Pancreas (tissue), 10 donors: ENCODE results near the gene KDM4B. TPM values are rescaled to one million over a fixed set of nuclear protein-coding genes. Genes with fewer than 3 reads are reported as not detected.

Experiments
- ATAC-seq, 4 donors: fragments of 200-7000 bp; cut with Tn5 transposase; one replicate each; pipeline versions ENCODE4 v1.8.0 to v1.9.1; 2020; ENCODE audit warnings: mild to moderate bottlenecking in 4 of 4, moderate library complexity in 4 of 4
- DNase-seq, 6 donors: peaks; one replicate each; pipeline ENCODE4 v3.0.0-alpha.2; 2020
- FAIRE-seq: peaks from 2 replicates; lab custom pipeline; 2012; peaks lifted over from hg19 to GRCh38; lab: Jason Lieb, UNC
- H3K27ac ChIP-seq, 4 donors: fragments of 200-600 bp; sonication (generic); 1 replicate in 3 of 4; 2 replicates in 1 of 4; pipeline versions ENCODE4 v1.5.0 to v1.8.0; 2020
- H3K27me3 ChIP-seq, 4 donors: fragments of 200-600 bp; one replicate each; pipeline ENCODE4 v1.8.0; 2021
- H3K36me3 ChIP-seq, 3 donors: fragments of 200-600 bp; sonication (generic) in 1 of 3; one replicate each; pipeline versions ENCODE4 v1.5.0 to v1.8.0; 2020 to 2021
- H3K4me1 ChIP-seq, 3 donors: fragments of 200-600 bp; one replicate each; pipeline ENCODE4 v1.8.0; 2021
- H3K4me3 ChIP-seq, 4 donors: fragments of 200-600 bp; sonication (generic) in 2 of 4; one replicate each; pipeline versions ENCODE4 v1.5.0 to v1.8.0; 2020 to 2021
- H3K9me3 ChIP-seq, 4 donors: fragments of 200-600 bp; one replicate each; pipeline ENCODE4 v1.8.0; 2021
- WGBS, 2 donors: extraction: QIAGEN DNeasy Blood & Tissue Kit; methylation state at CpG; one replicate each; pipeline ENCODE4 v1.1.7; 2013; 5-methylcytosine and 5-hydroxymethylcytosine counted together
- intact Hi-C, 3 donors: fragments of 100-400 bp; cut with DNase I; formaldehyde crosslinking; loops; one replicate each; pipeline versions ENCODE4 v1.11.1 to v1.14.2; 2022
- polyA plus RNA-seq, 2 donors: library from polyadenylated mRNA; stranded (reverse); fragments of 200-250 nt; gene quantifications; one replicate each; pipeline ENCODE4 v1.2.3, GENCODE V29; 2013
- total RNA-seq, 6 donors: library from RNA; stranded (reverse); fragmentation: NEBNext Ultra II Directional in 4 of 6; extraction: Animal tissue kit (Norgen Biotek cat#: 25700) in 4 of 6; gene quantifications; one replicate each; pipeline versions ENCODE4 v1.2.1 to v1.2.4, GENCODE V29; 2021 to 2023
- TF ChIP-seq, protein P1 (sequence below), 4 donors: fragments of 200-600 bp; sonication (generic) in 3 of 4; IDR thresholded peaks; one replicate each; pipeline versions ENCODE4 v1.5.0 to v1.8.0; 2021; ENCODE audit warnings: antibody characterized with exemption in 4 of 4
- donor health status: healthy with polysubstance abuse.
- donor health status: DM: no; HTN: no; CAD: no; lungs with moderate emphysema.
- donor health status: DM: no; HTN: no; CAD: no.
- donor health status: control.
- donor health status: control.
- donor health status: Bipolar disorder and iron deficiency.
- donor health status: DM: yes; HTN: yes; CAD: no.
- donor health status: DM: no; HTN: no; CAD: no.
- donor health status: DM: no; HTN: no; CAD: no.
- donor health status: DM: yes; HTN: yes; CAD: no.

KDM4B gene
- total and polyA plus RNA-seq, 8 donors = 13.8 to 24.0 (median 18.5) TPM

DNA sequence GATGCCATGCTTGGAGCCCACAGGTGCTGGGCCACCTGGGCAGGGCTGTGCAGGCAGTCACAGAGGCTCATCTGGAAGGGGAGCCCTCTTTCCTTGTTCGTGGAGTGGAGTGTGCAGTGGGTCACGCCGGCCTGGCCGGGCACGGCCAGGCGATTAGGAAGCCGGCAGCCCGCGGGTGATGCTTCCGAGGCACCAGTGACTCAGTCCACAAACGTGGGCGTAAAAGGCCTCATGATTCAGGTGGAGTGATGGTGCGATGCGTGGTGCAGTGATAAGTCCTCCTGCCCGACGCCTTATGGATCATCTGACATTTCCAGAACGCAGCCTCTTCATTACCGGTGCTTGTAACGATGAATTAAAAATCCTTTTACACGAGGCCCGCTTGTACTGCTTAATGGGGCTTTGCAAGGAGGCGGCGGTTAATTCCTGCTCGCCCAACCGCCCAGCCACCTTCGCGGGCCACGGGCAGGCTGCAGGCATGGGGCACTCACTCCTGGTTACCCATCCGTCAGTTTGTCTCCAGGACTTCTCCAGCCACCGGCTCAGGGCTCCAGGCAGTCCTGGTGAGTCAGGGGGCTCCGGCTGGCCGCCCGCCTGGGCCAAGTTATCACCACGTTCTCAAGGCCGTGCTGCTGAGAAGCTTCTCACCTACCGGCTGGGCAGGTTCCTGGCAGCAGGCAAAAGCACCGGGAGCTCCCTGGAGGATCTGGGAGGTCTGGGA, 172.4 kb downstream of the KDM4B start:
- DNase-seq (peak in 5 of 6 donors; percentile 35 to 66 (median 57)), FAIRE-seq (no peak), ATAC-seq (peak; percentile 25 to 65 (median 37))
- peak overlapping the region in 1 of 4 donors; percentile 36 for H3K27ac ChIP-seq
- H3K4me3 ChIP-seq = no peak overlapping the region
- no peaks in the 10 kb centered on the region for H3K27me3 ChIP-seq
- no peaks in the 10 kb centered on the region for H3K9me3 ChIP-seq
- H3K4me1 ChIP-seq = no peaks in the 10 kb centered on the region
- H3K36me3 ChIP-seq = peaks cover 0 to 36% (median 3%) of the 10 kb centered on the region in 3 donors
- WGBS, 2 donors = 73 to 79% methylated on average over 37 of the region's 37 CpGs
- TF ChIP-seq, protein P1, sequence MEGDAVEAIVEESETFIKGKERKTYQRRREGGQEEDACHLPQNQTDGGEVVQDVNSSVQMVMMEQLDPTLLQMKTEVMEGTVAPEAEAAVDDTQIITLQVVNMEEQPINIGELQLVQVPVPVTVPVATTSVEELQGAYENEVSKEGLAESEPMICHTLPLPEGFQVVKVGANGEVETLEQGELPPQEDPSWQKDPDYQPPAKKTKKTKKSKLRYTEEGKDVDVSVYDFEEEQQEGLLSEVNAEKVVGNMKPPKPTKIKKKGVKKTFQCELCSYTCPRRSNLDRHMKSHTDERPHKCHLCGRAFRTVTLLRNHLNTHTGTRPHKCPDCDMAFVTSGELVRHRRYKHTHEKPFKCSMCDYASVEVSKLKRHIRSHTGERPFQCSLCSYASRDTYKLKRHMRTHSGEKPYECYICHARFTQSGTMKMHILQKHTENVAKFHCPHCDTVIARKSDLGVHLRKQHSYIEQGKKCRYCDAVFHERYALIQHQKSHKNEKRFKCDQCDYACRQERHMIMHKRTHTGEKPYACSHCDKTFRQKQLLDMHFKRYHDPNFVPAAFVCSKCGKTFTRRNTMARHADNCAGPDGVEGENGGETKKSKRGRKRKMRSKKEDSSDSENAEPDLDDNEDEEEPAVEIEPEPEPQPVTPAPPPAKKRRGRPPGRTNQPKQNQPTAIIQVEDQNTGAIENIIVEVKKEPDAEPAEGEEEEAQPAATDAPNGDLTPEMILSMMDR (IDR thresholded peaks at IDR 0.05) = no peak
- intact Hi-C loops = loop anchor here in 1 of 3 donors (10.0 kb wide), 1 partner anchor 86 kb away; no protein-coding TSS in a partner anchor

- TF ChIP-seq, protein P1 (IDR thresholded peaks at IDR 0.05) = no peak
- no peak for FAIRE-seq
- intact Hi-C loops = loop anchor here in 1 of 3 donors (10.0 kb wide), 1 partner anchor 87 kb away; no protein-coding TSS in a partner anchor
- Histone ChIP-seq H3K27ac (no peak overlapping the region), H3K36me3 (peaks cover 2 to 36% (median 3%) of the 10 kb centered on the region in 3 donors), H3K4me3 (no peak overlapping the region), H3K4me1 (no peaks in the 10 kb centered on the region), H3K27me3 (no peaks in the 10 kb centered on the region), H3K9me3 (no peaks in the 10 kb centered on the region)
- 92 to 93% methylated on average over 33 to 36 of the region's 36 CpGs for WGBS, 2 donors
- DNase-seq = peak in 3 of 6 donors; percentile 15 to 65 (median 23)
- ATAC-seq = no peak
Measured at GRCh38 chr19:5141850-5142724, 173.2 kb downstream of the KDM4B start.

DNA sequence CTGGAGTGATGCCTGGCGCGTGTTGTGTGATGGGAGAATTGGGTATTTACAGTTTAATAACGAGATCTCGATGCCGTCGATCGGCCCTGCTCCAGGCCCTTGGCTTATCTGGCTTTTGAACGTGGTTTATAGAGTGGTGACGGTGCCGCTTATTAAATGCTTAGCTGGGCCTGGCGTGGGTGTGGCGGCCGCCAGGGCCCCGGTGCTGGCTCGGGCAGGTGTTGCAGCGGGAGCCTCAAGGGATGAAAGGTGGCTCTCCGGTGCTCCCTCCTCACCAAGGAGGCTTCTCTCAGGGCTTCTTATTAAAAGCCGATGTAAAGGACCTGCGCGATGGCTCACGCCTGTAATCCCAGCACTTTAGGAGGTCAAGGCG, 173.8 kb downstream of the KDM4B start:
- no peaks in the 10 kb centered on the region for H3K9me3 ChIP-seq
- ATAC-seq = no peak
- no peak overlapping the region for H3K27ac ChIP-seq
- TF ChIP-seq, protein P1 (IDR thresholded peaks at IDR 0.05) = no peak
- H3K4me3 ChIP-seq = no peak overlapping the region
- 94 to 96% methylated on average over 22 of the region's 22 CpGs for WGBS, 2 donors
- intact Hi-C loops = loop anchor here in 1 of 3 donors (10.0 kb wide), 1 partner anchor 88 kb away; no protein-coding TSS in a partner anchor
- H3K27me3 ChIP-seq = no peaks in the 10 kb centered on the region
- H3K36me3 ChIP-seq = peaks cover 2 to 31% (median 3%) of the 10 kb centered on the region in 3 donors
- peak in 1 of 6 donors; percentile 24 for DNase-seq
- H3K4me1 ChIP-seq = no peaks in the 10 kb centered on the region
- no peak for FAIRE-seq

DNA sequence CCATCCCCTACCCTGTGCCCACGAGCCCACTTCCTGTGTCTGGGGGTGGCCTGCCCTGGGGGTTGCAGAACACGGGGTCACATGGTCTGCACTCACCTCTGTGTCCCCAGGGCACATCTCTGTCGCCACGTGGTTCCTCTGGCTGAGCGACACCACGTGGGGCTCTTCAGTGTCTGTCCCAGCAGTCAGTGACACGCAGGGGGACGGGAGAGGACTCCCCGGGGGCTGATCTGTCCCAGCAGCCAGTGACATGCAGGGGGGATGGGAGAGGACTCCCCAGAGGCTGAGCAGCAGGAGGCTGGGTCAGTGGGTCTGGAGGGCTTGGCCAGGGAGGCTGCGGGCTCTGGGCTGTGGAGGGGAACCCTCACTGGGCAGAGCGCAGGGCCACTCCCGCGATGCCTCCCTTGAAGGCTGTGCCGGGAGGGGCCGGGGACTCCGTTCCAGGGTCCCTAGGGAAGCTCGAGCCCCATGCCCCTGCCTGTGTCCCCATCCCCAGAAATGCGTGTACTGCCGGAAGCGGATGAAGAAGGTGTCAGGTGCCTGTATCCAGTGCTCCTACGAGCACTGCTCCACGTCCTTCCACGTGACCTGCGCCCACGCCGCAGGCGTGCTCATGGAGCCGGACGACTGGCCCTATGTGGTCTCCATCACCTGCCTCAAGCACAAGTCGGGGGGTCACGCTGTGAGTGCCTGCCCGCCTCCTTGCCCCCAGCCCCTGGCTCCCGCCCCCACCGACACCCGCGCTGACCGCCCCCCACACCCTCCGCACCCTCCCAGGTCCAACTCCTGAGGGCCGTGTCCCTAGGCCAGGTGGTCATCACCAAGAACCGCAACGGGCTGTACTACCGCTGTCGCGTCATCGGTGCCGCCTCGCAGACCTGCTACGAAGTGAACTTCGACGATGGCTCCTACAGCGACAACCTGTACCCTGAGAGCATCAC, 174.8 kb downstream of the KDM4B start:
- FAIRE-seq (no peak), ATAC-seq (no peak), DNase-seq (peak in 4 of 6 donors; percentile 10 to 70 (median 39))
- intact Hi-C loops = loop anchor here in 1 of 3 donors (10.0 kb wide), 1 partner anchor 89 kb away; no protein-coding TSS in a partner anchor
- H3K27me3 ChIP-seq = no peaks in the 10 kb centered on the region
- 94 to 95% methylated on average over 46 to 51 of the region's 51 CpGs for WGBS, 2 donors
- H3K4me1 ChIP-seq = no peaks in the 10 kb centered on the region
- no peak overlapping the region for H3K27ac ChIP-seq
- peaks cover 0 to 31% (median 2%) of the 10 kb centered on the region in 3 donors for H3K36me3 ChIP-seq
- TF ChIP-seq, protein P1 (IDR thresholded peaks at IDR 0.05) = no peak
- H3K4me3 ChIP-seq = no peak overlapping the region
- no peaks in the 10 kb centered on the region for H3K9me3 ChIP-seq
